ENCODE measurements around the gene HAUS1. TPM values are rescaled to one million over a fixed set of nuclear protein-coding genes. Genes with fewer than 3 reads are reported as not detected.

The HAUS1 gene
- total and polyA plus RNA-seq, 2 of the 8 experiments (the other 6 are each of a cell fraction or from before 2014, with no cell fraction given) = 104 TPM

- TF ChIP-seq GABPA (IDR thresholded peaks at IDR 0.05; ENCODE audit: borderline replicate concordance, insufficient read depth, low read length) = no peak
- no peak for TF ChIP-seq KDM4A (IDR thresholded peaks at IDR 0.05; ENCODE audit: low read depth, low read length, severe bottlenecking)
- TF ChIP-seq, protein P1, sequence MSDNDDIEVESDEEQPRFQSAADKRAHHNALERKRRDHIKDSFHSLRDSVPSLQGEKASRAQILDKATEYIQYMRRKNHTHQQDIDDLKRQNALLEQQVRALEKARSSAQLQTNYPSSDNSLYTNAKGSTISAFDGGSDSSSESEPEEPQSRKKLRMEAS (IDR thresholded peaks at IDR 0.05) = no peak
- no peak for TF ChIP-seq TEAD4 (IDR thresholded peaks at IDR 0.05; ENCODE audit: low read depth, low read length)
- no peak for TF ChIP-seq CHD2 (IDR thresholded peaks at IDR 0.05; ENCODE audit: low read length)
These were observed 52.0 kb downstream of the HAUS1 start (continued) for GRCh38 chr18:46156124-46156745.
